HEK293 (cell line): ENCODE results near the gene CEBPB.

Experiments
- BCL11A ChIP-seq: fragments of 450-650 bp; formaldehyde crosslinking; IDR thresholded peaks from 2 replicates; pipeline ENCODE4 v1.5.1; 2016; ENCODE audit warnings: low read depth, missing biosample characterization, missing genetic modification characterization
- CTCF ChIP-seq: fragments of 450-650 bp; formaldehyde crosslinking; IDR thresholded peaks from 2 replicates; pipeline ENCODE4 v1.5.1; 2016; ENCODE audit warnings: missing biosample characterization, missing genetic modification characterization
- HOXC10 ChIP-seq: sonication (generic); formaldehyde crosslinking; IDR thresholded peaks from 2 replicates; pipeline ENCODE4 v1.8.1; 2023; ENCODE audit warnings: mild to moderate bottlenecking, missing genetic modification reagents
- PRDM4 ChIP-seq: fragments of 450-650 bp; formaldehyde crosslinking; IDR thresholded peaks from 2 replicates; pipeline ENCODE4 v1.5.1; 2017; ENCODE audit warnings: missing biosample characterization, missing genetic modification characterization
- REPIN1 ChIP-seq: fragments of 450-650 bp; formaldehyde crosslinking; IDR thresholded peaks from 2 replicates; pipeline ENCODE4 v1.5.1; 2017; ENCODE audit warnings: missing biosample characterization, missing genetic modification characterization, low read depth
- ZFP69B ChIP-seq: fragments of 450-650 bp; formaldehyde crosslinking; IDR thresholded peaks from 2 replicates; pipeline ENCODE4 v1.5.1; 2016; ENCODE audit warnings: missing biosample characterization, missing genetic modification characterization
- ZNF121 ChIP-seq: fragments of 450-650 bp; formaldehyde crosslinking; IDR thresholded peaks from 2 replicates; pipeline ENCODE4 v1.5.1; 2016; ENCODE audit warnings: missing biosample characterization, missing genetic modification characterization
- ZNF174 ChIP-seq: fragments of 450-650 bp; formaldehyde crosslinking; IDR thresholded peaks from 2 replicates; pipeline ENCODE4 v1.5.0; 2017; ENCODE audit warnings: missing biosample characterization, mild to moderate bottlenecking, missing genetic modification characterization
- ZNF335 ChIP-seq: fragments of 450-650 bp; formaldehyde crosslinking; conservative IDR thresholded peaks from 2 replicates; pipeline ENCODE4 v1.5.1; 2016; ENCODE audit warnings: missing biosample characterization, missing genetic modification characterization
- ZNF362 ChIP-seq: fragments of 450-650 bp; formaldehyde crosslinking; IDR thresholded peaks from 2 replicates; pipeline ENCODE4 v1.5.1; 2016; ENCODE audit warnings: missing biosample characterization, missing genetic modification characterization
- ZNF398 ChIP-seq: fragments of 450-650 bp; formaldehyde crosslinking; IDR thresholded peaks from 2 replicates; pipeline ENCODE4 v1.5.1; 2017; ENCODE audit warnings: missing biosample characterization, missing genetic modification characterization
- ZNF639 ChIP-seq: fragments of 450-650 bp; formaldehyde crosslinking; IDR thresholded peaks from 2 replicates; pipeline ENCODE4 v1.5.1; 2016; ENCODE audit warnings: missing biosample characterization, missing genetic modification characterization
- ZNF658 ChIP-seq: fragments of 450-650 bp; formaldehyde crosslinking; IDR thresholded peaks from 2 replicates; pipeline ENCODE4; 2016; ENCODE audit warnings: missing biosample characterization, missing genetic modification characterization
- ZNF791 ChIP-seq: fragments of 450-650 bp; formaldehyde crosslinking; IDR thresholded peaks from 2 replicates; pipeline ENCODE4 v1.5.1; 2016; ENCODE audit warnings: missing biosample characterization, missing genetic modification characterization

- TF ChIP-seq CTCF (tag by site-specific recombination) (no peak), BCL11A (no peak), ZNF658 (no peak), PRDM4 (tag by site-specific recombination) (no peak), ZNF174 (no peak), REPIN1 (tag by site-specific recombination) (no peak), ZNF791 (tag by site-specific recombination) (no peak), ZNF121 (tag by site-specific recombination) (no peak), HOXC10 (CRISPR knock-in tag) (no peak), ZFP69B (tag by site-specific recombination) (no peak), ZNF639 (tag by site-specific recombination) (no peak), ZNF398 (tag by site-specific recombination) (no peak), ZNF362 (tag by site-specific recombination) (no peak), ZNF335 (tag by site-specific recombination) (no peak)
These were observed 31.1 kb downstream of the CEBPB start for GRCh38 chr20:50221501-50222308.
